ENCODE data around the gene RAB31.

Gene RAB31

GRCh38 chr18:9863282-9863681, 155.2 kb downstream of the RAB31 start:
- no peak for DNase-seq (ENCODE audit: low read depth)

GRCh38 chr18:9865764-9866490, 157.8 kb downstream of the RAB31 start:
- DNase-seq (ENCODE audit: low read depth), result no peak

GRCh38 chr18:9866627-9867026, 158.5 kb downstream of the RAB31 start:
- no peak for DNase-seq (ENCODE audit: low read depth)

GRCh38 chr18:9867071-9867594, 159.0 kb downstream of the RAB31 start:
- no peak for DNase-seq (ENCODE audit: low read depth)

DNA sequence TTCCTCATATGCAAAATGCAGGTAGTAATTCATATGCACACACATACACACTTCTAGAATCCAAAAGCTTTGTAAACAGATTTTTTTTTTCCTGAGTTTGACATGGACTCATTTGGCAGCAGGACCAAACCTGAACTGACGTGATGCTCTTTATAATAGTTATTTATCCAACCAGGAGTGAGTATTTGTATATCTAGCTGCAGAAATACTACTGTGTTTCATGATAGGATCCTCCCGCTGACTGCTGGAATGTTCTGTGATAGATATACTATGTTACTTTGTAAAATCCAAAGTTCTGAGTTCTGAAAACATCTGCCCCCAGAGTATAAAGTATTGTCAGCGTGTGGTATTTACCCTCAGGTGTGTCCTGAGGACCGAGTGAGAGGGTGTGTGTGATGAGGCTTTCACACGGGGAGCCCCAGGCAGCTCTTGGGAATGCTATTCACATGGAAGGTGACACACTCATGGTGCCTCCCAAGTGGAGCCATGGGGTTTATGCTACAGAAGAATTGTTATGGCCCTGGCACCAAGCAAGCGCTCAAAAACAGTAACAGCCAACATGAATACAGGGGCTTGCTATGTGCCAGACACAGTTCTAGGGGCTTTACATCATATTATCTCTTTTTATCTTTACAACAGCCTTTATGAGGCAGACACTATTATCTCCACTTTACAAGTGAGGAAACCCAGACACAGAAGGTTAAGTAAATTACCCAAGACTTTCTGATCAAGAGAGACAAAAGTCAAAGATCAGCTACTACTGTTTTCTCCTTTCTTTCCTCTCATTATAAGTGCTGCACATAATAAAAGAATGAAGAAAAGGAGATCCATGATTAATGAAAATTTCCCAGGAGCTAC, 161.0 kb downstream of the RAB31 start:
- DNase-seq (ENCODE audit: low read depth), result no peak

GRCh38 chr18:9869715-9870430, 161.8 kb downstream of the RAB31 start:
- peak; percentile 78 for DNase-seq (ENCODE audit: low read depth)

GRCh38 chr18:9870431-9871008, 162.4 kb downstream of the RAB31 start:
- DNase-seq (ENCODE audit: low read depth), result no peak

DNA sequence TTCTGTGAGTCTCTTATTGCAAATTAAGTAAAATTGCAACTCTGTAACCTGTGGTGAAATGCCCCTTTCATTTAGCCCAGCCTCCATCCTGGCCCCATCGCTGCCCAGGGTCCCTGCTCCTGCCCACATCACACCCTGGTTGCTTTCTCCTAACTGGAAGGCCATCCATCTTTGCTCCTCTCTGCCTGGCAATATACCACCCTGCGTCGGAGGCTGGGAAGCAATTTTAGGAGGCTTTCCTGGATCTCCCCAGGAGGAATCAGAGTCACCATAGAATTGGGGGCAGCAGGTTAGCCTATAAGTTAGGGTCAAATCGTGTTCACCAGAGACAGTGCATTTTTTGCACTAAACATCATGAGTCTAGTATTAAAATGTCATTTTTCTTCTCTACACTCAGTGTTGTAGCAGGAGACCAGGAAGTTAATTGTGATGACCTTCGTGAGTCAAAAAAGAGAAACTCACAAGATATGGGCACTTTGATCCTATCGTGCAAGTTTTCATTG, 163.2 kb downstream of the RAB31 start:
- no peak for DNase-seq (ENCODE audit: low read depth)

DNA sequence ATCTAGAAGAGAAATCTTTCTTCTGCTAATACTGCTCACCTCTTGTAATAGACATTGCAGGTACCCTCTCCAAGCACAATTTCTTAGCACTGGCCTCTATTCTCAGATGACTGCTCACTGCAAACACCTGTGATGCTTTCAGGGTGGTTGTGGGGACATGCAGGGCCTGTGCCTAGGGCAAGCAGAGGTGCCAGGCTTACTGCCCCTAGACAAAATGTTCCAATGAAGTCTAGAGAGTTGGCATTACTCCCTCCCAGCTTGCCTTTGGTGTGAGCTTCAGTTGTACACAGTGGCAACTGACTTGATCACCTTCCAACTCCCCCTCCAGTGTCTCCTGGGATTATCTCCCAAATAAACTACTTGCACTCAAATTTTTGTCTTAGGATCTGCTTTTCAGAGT, 164.7 kb downstream of the RAB31 start:
- no peak for DNase-seq (ENCODE audit: low read depth)

- DNase-seq (ENCODE audit: low read depth), result peak; percentile 68
Observed at GRCh38 chr18:9874728-9875127, 166.6 kb downstream of the RAB31 start.

DNA sequence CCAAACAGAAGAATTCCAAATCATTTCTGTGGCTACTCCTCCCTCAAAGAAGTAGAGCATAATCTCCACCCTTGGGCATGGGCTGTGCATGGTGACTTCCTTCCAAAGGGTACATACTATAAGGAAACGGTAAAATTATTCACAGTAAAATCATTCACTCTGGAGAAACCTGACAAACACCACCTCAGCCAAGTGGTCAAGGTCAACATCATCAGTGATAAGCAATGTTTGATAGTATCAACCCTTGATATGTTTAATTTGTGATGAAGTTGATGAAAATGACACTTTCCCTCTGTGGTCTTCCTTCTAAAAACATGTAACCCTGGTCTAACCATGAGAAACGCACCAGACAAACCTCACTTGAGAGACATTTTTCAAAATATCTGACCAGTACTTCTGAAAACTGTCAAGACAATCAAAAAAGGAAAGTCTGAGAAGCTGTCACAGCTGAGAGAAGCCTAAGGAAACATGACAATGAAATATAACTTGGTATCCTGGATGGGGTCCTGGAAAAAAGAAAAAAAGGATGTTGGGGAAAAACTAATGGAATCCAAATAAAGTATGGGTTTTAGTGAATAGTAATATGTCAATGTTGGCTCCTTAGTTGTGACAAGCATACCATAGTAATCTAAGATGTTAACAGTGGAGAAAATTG, 168.2 kb downstream of the RAB31 start:
- DNase-seq (ENCODE audit: low read depth), result no peak

GRCh38 chr18:9876867-9877654, 169.0 kb downstream of the RAB31 start:
- peak; percentile 87 for DNase-seq (ENCODE audit: low read depth)

- DNase-seq (ENCODE audit: low read depth), result no peak
Observed at GRCh38 chr18:9877655-9878014, 169.5 kb downstream of the RAB31 start.

DNA sequence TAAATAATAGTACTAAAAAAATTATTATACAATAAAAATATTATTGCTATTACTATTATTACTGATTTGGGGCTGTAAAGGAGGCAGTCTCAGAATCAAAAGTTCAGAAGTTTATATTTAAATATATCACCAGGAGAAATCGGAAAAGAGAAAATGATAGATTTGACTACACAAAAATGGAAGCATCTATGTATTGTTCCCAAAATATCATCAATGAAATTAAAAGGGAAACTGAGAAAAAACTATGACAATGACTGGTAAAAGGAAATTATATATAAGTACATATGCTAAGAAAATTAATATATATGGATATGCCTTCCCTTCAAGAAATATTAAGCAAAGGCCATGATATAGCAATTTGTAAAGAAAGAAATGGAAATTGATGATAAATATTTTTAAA, 170.0 kb downstream of the RAB31 start:
- no peak for DNase-seq (ENCODE audit: low read depth)

DNA sequence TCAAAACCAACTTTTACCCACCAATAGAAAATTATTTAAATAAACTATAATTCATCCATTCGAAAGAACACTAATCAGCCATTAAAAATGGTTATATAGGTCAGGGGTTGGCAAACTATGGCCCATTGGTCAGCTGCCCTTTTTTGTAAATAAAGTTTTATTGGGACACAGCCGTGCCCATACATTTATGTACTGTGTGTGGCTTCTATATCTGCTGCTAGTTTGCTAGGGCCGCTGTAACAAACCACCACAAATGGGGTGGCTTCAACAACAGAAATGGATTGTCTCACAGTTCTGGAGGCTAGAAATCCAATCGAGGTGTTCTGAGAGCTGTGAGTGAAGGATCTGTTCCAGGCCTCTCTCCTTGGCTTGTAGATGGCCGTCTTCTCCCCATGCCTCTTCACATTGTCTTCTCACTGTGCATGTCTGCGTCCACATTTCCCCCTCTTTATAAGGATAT, 170.7 kb downstream of the RAB31 start:
- no peak for DNase-seq (ENCODE audit: low read depth)

DNA sequence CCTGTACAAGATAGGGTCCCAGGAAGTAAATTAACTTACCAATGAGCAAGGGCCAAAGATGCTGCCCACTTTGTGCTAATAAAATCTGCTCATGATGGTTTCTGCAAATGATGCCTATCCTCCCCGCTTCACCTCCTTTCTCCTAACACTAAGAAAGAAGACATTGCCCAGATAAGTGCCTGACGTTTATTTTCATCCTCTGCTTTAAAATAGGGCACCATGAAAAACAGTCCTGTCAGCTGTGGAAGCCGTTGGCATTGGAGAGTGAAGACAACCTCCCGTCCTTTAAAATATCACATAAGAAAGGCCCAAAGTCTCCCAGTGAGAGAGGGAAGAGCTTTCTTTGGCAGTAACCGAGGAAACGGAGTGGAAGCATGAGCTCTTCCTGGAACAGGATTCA, 176.0 kb downstream of the RAB31 start:
- no peak for DNase-seq (ENCODE audit: low read depth)

GRCh38 chr18:9884532-9885140, 176.5 kb downstream of the RAB31 start:
- no peak for DNase-seq (ENCODE audit: low read depth)

- DNase-seq (ENCODE audit: low read depth), result no peak
Observed at GRCh38 chr18:9885170-9886004, 177.3 kb downstream of the RAB31 start, which contains the start of gene TXNDC2. Gene TXNDC2, plus strand, starts transcription at chr18:9885973. Its CDS starts 708 bp downstream, at chr18:9886681.

DNA sequence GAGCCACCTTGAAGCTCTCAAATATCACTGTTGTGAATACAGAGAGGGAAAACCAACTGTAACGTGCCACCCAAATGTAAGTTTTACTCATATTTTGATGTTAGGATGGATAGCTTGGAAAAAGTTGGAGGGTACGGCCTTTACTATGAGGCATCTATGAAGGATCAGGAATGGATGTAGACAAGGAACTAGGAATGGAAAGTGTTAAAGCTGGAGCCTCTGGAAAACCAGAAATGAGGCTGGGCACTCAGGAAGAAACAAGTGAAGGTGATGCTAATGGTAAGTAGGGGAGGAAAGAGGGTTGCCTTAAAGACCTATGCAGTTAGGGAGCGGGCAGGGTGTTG, 177.9 kb downstream of the RAB31 start:
- no peak for DNase-seq (ENCODE audit: low read depth)

Measured in ELR (cell line).